Mesenchymal stem cell (in vitro differentiated cells and primary cell): ENCODE results near the gene BCO2.
"Not testable (repeated sequence)": the region's sequence is repeated elsewhere in the genome, so short reads cannot be mapped to it uniquely, and the experiment has no call there.

ENCODE experiments used
- DNase-seq: peaks from one replicate; pipeline ENCODE4 v3.0.0-alpha.2; 2013
- H2AFZ ChIP-seq: one replicate; pipeline ENCODE4 v1.6.1; 2013; ENCODE audit warnings: low read depth, mild to moderate bottlenecking, control low read depth, inconsistent platforms, low read length, moderate library complexity
- H2AK5ac ChIP-seq: 2 replicates; pipeline ENCODE4 v1.6.1; 2013; ENCODE audit warnings: low read length, moderate library complexity, mild to moderate bottlenecking, inconsistent platforms; ENCODE audit not compliant: severe bottlenecking
- H2BK120ac ChIP-seq: one replicate; pipeline ENCODE4 v1.6.1; 2013; ENCODE audit warnings: low read depth, mild to moderate bottlenecking, inconsistent platforms, low read length, moderate library complexity
- H2BK12ac ChIP-seq, 2 experiments: one replicate each; pipeline ENCODE4 v1.6.1; 2013; ENCODE audit warnings: inconsistent platforms in 2 of 2, low read length in 2 of 2, mild to moderate bottlenecking in 2 of 2, moderate library complexity in 2 of 2, control low read depth in 1 of 2
- H2BK15ac ChIP-seq: one replicate; pipeline ENCODE4 v1.6.1; 2013; ENCODE audit warnings: mild to moderate bottlenecking, low read depth, inconsistent platforms; ENCODE audit not compliant: poor library complexity, severe bottlenecking
- H2BK5ac ChIP-seq: 2 replicates; pipeline ENCODE4 v1.6.1; 2013; ENCODE audit warnings: low read depth, mild to moderate bottlenecking, low read length, control low read depth, inconsistent platforms; ENCODE audit not compliant: poor library complexity, severe bottlenecking
- H3K14ac ChIP-seq, 2 experiments: one replicate each; pipeline ENCODE4 v1.6.1; 2013; ENCODE audit warnings: inconsistent platforms in 2 of 2, low read length in 2 of 2, control low read depth in 1 of 2, mild to moderate bottlenecking in 1 of 2, moderate library complexity in 1 of 2
- H3K18ac ChIP-seq, 2 experiments: one replicate each; pipeline ENCODE4 v1.6.1; 2013; ENCODE audit warnings: inconsistent platforms in 2 of 2, low read length in 2 of 2, control low read depth in 1 of 2, low read depth in 1 of 2, mild to moderate bottlenecking in 1 of 2
- H3K23ac ChIP-seq, 2 experiments: one replicate each; pipeline ENCODE4 v1.6.1; 2013; ENCODE audit warnings: inconsistent platforms in 2 of 2, low read length in 2 of 2, mild to moderate bottlenecking in 2 of 2, moderate library complexity in 2 of 2, control low read depth in 1 of 2
- H3K27ac ChIP-seq: 2 replicates; pipeline ENCODE4 v1.5.1; 2013; ENCODE audit warnings: mild to moderate bottlenecking, moderate library complexity, low read length, control low read depth, inconsistent platforms; ENCODE audit not compliant: poor library complexity, severe bottlenecking
- H3K27me3 ChIP-seq, 2 experiments: 2 replicates each; pipeline versions ENCODE4 v1.6.1 to v1.7.0; 2013; ENCODE audit warnings: low read length in 2 of 2, mild to moderate bottlenecking in 2 of 2, moderate library complexity in 2 of 2, control low read depth in 1 of 2, inconsistent platforms in 1 of 2; ENCODE audit not compliant: control insufficient read depth in 1 of 2, insufficient read depth in 1 of 2
- H3K36me3 ChIP-seq, 2 experiments: 2 replicates each; pipeline versions ENCODE4 v1.6.1 to v1.7.0; 2013; ENCODE audit warnings: low read length in 2 of 2, control low read depth in 1 of 2, inconsistent platforms in 1 of 2, low read depth in 1 of 2, mild to moderate bottlenecking in 1 of 2; ENCODE audit not compliant: insufficient read depth in 2 of 2, control insufficient read depth in 1 of 2
- H3K4ac ChIP-seq, 2 experiments: one replicate each; pipeline ENCODE4 v1.6.1; 2013; ENCODE audit warnings: inconsistent platforms in 2 of 2, low read length in 2 of 2, mild to moderate bottlenecking in 2 of 2, moderate library complexity in 2 of 2, control low read depth in 1 of 2, low read depth in 1 of 2
- H3K4me1 ChIP-seq: 2 replicates; pipeline ENCODE4 v1.6.1; 2013; ENCODE audit warnings: low read depth, low read length, control low read depth; ENCODE audit not compliant: control insufficient read depth, insufficient read depth
- H3K4me2 ChIP-seq: 2 replicates; pipeline ENCODE4 v1.6.1; 2013; ENCODE audit warnings: low read length, mild to moderate bottlenecking, inconsistent platforms; ENCODE audit not compliant: poor library complexity, severe bottlenecking
- H3K4me3 ChIP-seq, 2 experiments: 2 replicates each; pipeline versions ENCODE4 v1.5.1 to v1.7.0; 2013; ENCODE audit warnings: low read length in 2 of 2, mild to moderate bottlenecking in 2 of 2, control low read depth in 1 of 2, low read depth in 1 of 2; ENCODE audit not compliant: insufficient read depth in 1 of 2
- H3K79me1 ChIP-seq: replicated peaks from 2 replicates; pipeline ENCODE4 v1.6.1; 2013; ENCODE audit warnings: mild to moderate bottlenecking, control low read depth, low read length, inconsistent platforms; ENCODE audit not compliant: poor library complexity, severe bottlenecking
- H3K9ac ChIP-seq: 2 replicates; pipeline ENCODE4 v1.7.0; 2013; ENCODE audit warnings: mild to moderate bottlenecking, low read length, moderate library complexity
- H3K9me3 ChIP-seq: 2 replicates; pipeline ENCODE4 v1.7.0; 2013; ENCODE audit warnings: mild to moderate bottlenecking, low read length; ENCODE audit not compliant: control insufficient read depth
- H4K8ac ChIP-seq: one replicate; pipeline ENCODE4 v1.6.1; 2013; ENCODE audit warnings: inconsistent platforms, mild to moderate bottlenecking, low read length, moderate library complexity
- H4K91ac ChIP-seq: one replicate; pipeline ENCODE4 v1.6.1; 2013; ENCODE audit warnings: mild to moderate bottlenecking, low read length, inconsistent platforms
- WGBS: methylation state at CpG from one replicate; pipeline ENCODE4 v1.1.7; 2013; ENCODE audit warnings: mixed read lengths; 5-methylcytosine and 5-hydroxymethylcytosine counted together

BCO2 gene

DNA sequence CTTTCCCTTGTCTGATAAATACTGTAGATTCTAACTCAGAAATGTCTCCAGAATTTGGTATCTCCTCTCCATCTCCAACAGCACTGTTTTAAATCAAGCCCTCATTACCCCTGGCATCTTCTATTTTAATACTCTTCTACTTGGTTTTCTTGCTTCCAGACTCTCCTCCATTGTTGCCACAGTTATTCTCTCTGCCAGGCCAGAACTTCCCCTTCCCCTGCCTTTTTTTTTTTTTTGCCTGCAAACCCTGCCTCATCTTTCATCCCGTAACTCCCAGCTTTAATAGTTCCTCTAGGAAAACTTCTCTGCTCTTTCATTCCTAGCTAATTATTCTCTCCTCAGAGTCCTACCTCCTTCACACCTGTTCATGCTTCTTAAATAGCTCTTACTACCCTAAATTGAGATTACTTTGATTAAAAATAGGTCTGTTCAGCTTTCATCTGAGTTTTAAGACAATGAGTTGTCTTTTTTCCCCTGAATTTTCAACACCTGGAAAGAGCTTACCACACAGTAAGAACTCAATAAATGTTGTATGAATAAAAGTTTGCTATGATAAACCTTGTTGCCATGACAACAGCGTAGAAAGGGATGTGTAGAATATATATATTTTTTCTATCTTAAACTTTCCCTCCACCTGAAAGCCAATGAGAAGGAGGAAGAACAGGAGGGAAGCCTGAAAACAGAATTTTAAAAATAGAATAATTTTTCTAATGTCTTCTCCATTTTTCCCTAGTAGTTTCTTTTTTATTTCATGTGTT is 15.0 kb upstream of the BCO2 start:
- H3K4ac ChIP-seq: no peak overlapping the region
- no peak overlapping the region for H2AK5ac ChIP-seq
- H3K4me3 ChIP-seq: no peak overlapping the region
- DNase-seq: no peak
- no peak overlapping the region for H3K18ac ChIP-seq
- H2BK5ac ChIP-seq: no peak overlapping the region
- WGBS: 100% methylated on average over 1 of the region's 2 CpGs
- no peak overlapping the region for H3K14ac ChIP-seq
- H3K9ac ChIP-seq: no peak overlapping the region
- peaks cover 11% of the 10 kb centered on the region for H3K4me1 ChIP-seq
- H2AFZ ChIP-seq: no peak overlapping the region
- H2BK12ac ChIP-seq: no peak overlapping the region
- H3K36me3 ChIP-seq: no peaks in the 10 kb centered on the region
- H3K79me1 ChIP-seq: no peaks in the 10 kb centered on the region
- H3K23ac ChIP-seq: no peak overlapping the region
- no peak overlapping the region for H3K27ac ChIP-seq
- H4K91ac ChIP-seq: no peak overlapping the region
- no peaks in the 10 kb centered on the region for H3K9me3 ChIP-seq
- no peaks in the 10 kb centered on the region for H3K27me3 ChIP-seq
- H2BK15ac ChIP-seq: no peak overlapping the region
- H3K4me2 ChIP-seq: no peak overlapping the region
- H4K8ac ChIP-seq: no peak overlapping the region
- H2BK120ac ChIP-seq: no peak overlapping the region

GRCh38 chr11:112161012-112161411 is 14.3 kb upstream of the BCO2 start:
- H4K8ac ChIP-seq: no peak overlapping the region
- WGBS: no CpG with 5 or more reads among the region's 1 CpG

DNA sequence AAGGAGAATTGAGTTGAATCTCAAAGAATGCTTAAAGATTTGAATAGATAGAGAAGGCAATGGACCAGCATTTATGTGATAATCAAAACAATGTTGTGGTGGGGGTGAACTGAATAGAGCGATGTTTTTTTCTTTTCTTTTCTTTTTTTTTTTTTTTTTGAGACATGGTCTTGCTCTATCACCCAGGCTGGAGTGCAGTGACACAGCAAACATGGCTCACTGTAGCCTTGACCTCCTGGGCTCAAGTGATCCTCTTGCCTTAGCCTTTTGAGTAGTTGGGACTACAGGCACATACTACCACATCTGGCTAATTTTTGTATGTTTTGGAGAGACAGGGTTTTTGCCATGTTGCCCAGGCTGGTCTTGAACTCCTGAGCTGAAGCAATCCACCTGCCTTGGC is 13.1 kb upstream of the BCO2 start:
- not testable (repeated sequence) for H3K18ac ChIP-seq, H4K91ac ChIP-seq, H3K79me1 ChIP-seq, H3K4me3 ChIP-seq, H3K27me3 ChIP-seq, H3K4me2 ChIP-seq, DNase-seq, H3K14ac ChIP-seq, H4K8ac ChIP-seq, H2BK12ac ChIP-seq, H3K36me3 ChIP-seq, H2AK5ac ChIP-seq, H3K9ac ChIP-seq, H2AFZ ChIP-seq, H3K4me1 ChIP-seq, H2BK5ac ChIP-seq, H2BK15ac ChIP-seq, H3K23ac ChIP-seq, H3K9me3 ChIP-seq, H2BK120ac ChIP-seq, H3K4ac ChIP-seq, H3K27ac ChIP-seq
- WGBS: 100% methylated on average over 1 of the region's 1 CpG

More at GRCh38 chr11:112161012-112161411, 14.3 kb upstream of the BCO2 start:
- Histone ChIP-seq H3K9ac (no peak overlapping the region), H3K27ac (no peak overlapping the region), H3K36me3 (no peaks in the 10 kb centered on the region), H2BK5ac (no peak overlapping the region), H2BK12ac (no peak overlapping the region), H3K14ac (no peak overlapping the region), H3K4me2 (no peak overlapping the region), H3K23ac (no peak overlapping the region), H4K91ac (no peak overlapping the region), H3K4me1 (peaks cover 11% of the 10 kb centered on the region), H3K9me3 (no peaks in the 10 kb centered on the region), H3K18ac (no peak overlapping the region), H2BK120ac (no peak overlapping the region), H3K4ac (no peak overlapping the region), H3K4me3 (no peak overlapping the region), H3K27me3 (no peaks in the 10 kb centered on the region), H2AFZ (no peak overlapping the region), H2BK15ac (no peak overlapping the region), H3K79me1 (no peaks in the 10 kb centered on the region), H2AK5ac (no peak overlapping the region)
- DNase-seq: no peak

DNA sequence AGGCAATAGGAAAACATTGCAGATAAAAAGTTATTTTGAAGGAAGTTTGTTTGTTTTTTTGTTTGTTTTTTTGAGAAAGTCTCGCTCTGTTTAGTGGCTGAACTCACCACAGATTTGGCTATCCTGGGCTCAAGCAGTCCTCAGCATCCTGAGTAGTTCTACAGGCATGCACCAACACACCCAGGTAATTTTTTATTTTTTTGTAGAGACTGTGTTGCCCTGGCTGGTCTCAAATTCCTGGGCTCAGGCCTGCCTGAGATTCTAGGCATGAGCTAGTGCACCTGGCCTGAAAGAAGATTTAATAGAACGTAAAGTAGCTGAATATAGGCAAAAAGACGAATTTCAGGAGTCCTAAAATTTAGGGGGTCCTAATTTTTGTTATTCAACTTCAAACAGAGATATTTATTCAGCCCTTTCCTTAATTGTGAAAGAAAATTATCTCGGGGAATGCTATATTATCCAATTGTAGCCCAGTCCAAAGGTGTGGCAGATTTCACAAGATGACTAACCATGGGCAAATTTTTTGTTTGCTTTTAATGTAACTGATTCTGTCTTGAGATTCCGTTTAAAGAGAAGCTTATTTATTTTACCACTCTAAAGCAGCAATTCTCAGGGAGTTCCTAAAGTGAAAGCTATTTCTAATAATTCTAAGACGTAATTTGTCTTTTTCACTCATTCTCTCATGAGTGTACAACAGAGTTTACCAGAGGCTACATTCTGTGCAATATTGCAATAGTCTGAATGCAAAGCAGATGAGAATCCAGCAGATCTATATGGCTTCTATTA is 12.4 kb upstream of the BCO2 start:
- Histone ChIP-seq H2BK120ac (no peak overlapping the region), H3K9ac (no peak overlapping the region), H4K8ac (no peak overlapping the region), H3K14ac (no peak overlapping the region), H2BK15ac (no peak overlapping the region), H4K91ac (no peak overlapping the region), H2BK12ac (no peak overlapping the region), H3K27me3 (no peaks in the 10 kb centered on the region), H3K79me1 (no peaks in the 10 kb centered on the region), H3K4me3 (no peak overlapping the region), H3K4me2 (no peak overlapping the region), H2BK5ac (no peak overlapping the region), H3K23ac (no peak overlapping the region), H3K9me3 (no peaks in the 10 kb centered on the region), H3K36me3 (no peaks in the 10 kb centered on the region), H2AK5ac (no peak overlapping the region), H3K27ac (no peak overlapping the region), H2AFZ (no peak overlapping the region), H3K4me1 (peaks cover 6% of the 10 kb centered on the region), H3K18ac (no peak overlapping the region), H3K4ac (no peak overlapping the region)
- WGBS: 70% methylated on average over 3 of the region's 6 CpGs
- DNase-seq: no peak
